Lower lobe of right lung (tissue), 2 donors: ENCODE results near the gene XDH. TPM values are rescaled to one million over a fixed set of nuclear protein-coding genes. Genes with fewer than 3 reads are reported as not detected.

Experiments
- ATAC-seq, 2 donors: fragments of 200-7000 bp; cut with Tn5 transposase; one replicate each; pipeline ENCODE4 v1.9.1; 2020 to 2022; ENCODE audit warnings: mild to moderate bottlenecking in 2 of 2, moderate library complexity in 2 of 2
- DNase-seq: peaks from one replicate; pipeline ENCODE4 v3.0.0-alpha.2; 2020
- H3K27ac ChIP-seq: fragments of 200-600 bp; one replicate; pipeline ENCODE4 v1.8.0; 2022
- H3K27me3 ChIP-seq: fragments of 200-600 bp; one replicate; pipeline ENCODE4 v1.8.0; 2022; ENCODE audit warnings: low read depth
- H3K36me3 ChIP-seq: fragments of 200-600 bp; one replicate; pipeline ENCODE4 v1.8.0; 2022; ENCODE audit warnings: mild to moderate bottlenecking
- H3K4me1 ChIP-seq: fragments of 200-600 bp; one replicate; pipeline ENCODE4 v1.8.0; 2022
- H3K4me3 ChIP-seq: fragments of 200-600 bp; one replicate; pipeline ENCODE4 v1.8.0; 2022; ENCODE audit warnings: mild to moderate bottlenecking
- H3K9me3 ChIP-seq: fragments of 200-600 bp; one replicate; pipeline ENCODE4 v1.8.0; 2022
- CTCF ChIP-seq: fragments of 200-600 bp; IDR thresholded peaks from one replicate; pipeline ENCODE4 v1.8.0; 2022; ENCODE audit warnings: antibody characterized with exemption, mild to moderate bottlenecking
- intact Hi-C: fragments of 100-400 bp; cut with DNase I; formaldehyde crosslinking; loops from one replicate; pipeline ENCODE4 v1.11.0; 2022
- total RNA-seq: library from RNA; stranded (reverse); fragmentation: NEBNext Ultra II Directional; extraction: Animal tissue kit (Norgen Biotek cat#: 25700); gene quantifications from one replicate; pipeline ENCODE4 v1.2.1, GENCODE V29; 2021
- donor health status: DM: no; HTN: yes; CAD: no; lungs with severe emphysema.

XDH gene
- total RNA-seq, 1 donor from 2014 or later, result 0.27 TPM

DNA sequence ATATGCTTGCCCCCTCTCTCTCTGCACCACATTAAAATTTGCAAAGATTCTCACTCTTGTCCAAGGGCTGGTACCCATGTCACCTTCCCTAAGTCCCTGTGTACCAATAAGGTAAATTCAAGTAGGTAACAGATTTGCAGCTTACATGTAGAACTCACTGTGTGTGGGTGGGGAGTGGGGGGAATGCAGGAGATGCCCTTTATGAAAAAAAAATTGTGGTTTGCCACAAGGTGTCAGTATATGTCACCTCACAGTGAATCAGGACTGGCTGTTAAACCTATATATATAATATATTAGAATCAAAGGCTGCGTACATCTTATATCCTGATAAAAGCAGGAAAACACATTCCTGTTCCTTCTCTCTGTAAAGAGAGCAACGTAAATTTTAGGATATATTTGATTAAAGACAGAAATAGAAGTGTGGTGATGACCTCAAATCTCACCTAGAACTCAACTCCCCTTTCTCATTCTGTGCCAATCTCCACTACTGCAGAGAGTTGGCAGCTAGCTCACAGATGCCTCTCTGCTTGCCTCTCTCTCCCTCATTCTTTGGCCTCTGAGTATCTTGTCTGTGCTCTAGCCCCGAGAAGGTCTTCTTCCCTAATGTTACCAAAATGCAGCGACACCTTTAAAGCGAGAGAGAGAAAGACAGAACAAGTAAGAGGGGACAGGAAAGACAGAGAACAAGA, 536 bp downstream of the XDH start:
- no peaks in the 10 kb centered on the region for H3K4me1 ChIP-seq
- no peak for TF ChIP-seq CTCF
- no peak overlapping the region for H3K4me3 ChIP-seq
- no peaks in the 10 kb centered on the region for H3K9me3 ChIP-seq
- no peak for DNase-seq
- intact Hi-C loops, result no loop called here
- no peak overlapping the region for H3K27ac ChIP-seq
- no peaks in the 10 kb centered on the region for H3K36me3 ChIP-seq
- peak in 1 of 2 donors; percentile 52 for ATAC-seq
- no peaks in the 10 kb centered on the region for H3K27me3 ChIP-seq

- DNase-seq (no peak), ATAC-seq (no peak)
- Histone ChIP-seq H3K27ac (no peak overlapping the region), H3K36me3 (no peaks in the 10 kb centered on the region), H3K9me3 (no peaks in the 10 kb centered on the region), H3K4me1 (no peaks in the 10 kb centered on the region), H3K27me3 (no peaks in the 10 kb centered on the region), H3K4me3 (no peak overlapping the region)
- intact Hi-C loops, result no loop called here
- no peak for TF ChIP-seq CTCF
Measured at GRCh38 chr2:31413025-31413424, 1.5 kb downstream of the XDH start.

GRCh38 chr2:31411771-31412170, 2.8 kb downstream of the XDH start:
- H3K4me3 ChIP-seq, result no peak overlapping the region
- no peak for DNase-seq
- H3K27ac ChIP-seq, result no peak overlapping the region
- no peak for ATAC-seq
- no peak for TF ChIP-seq CTCF
- intact Hi-C loops, result no loop called here
- no peaks in the 10 kb centered on the region for H3K27me3 ChIP-seq
- H3K9me3 ChIP-seq, result no peaks in the 10 kb centered on the region
- no peaks in the 10 kb centered on the region for H3K36me3 ChIP-seq
- no peaks in the 10 kb centered on the region for H3K4me1 ChIP-seq

- DNase-seq (no peak), ATAC-seq (no peak)
- Histone ChIP-seq H3K36me3 (no peaks in the 10 kb centered on the region), H3K9me3 (no peaks in the 10 kb centered on the region), H3K27ac (no peak overlapping the region), H3K4me1 (no peaks in the 10 kb centered on the region), H3K27me3 (no peaks in the 10 kb centered on the region), H3K4me3 (no peak overlapping the region)
- no peak for TF ChIP-seq CTCF
- intact Hi-C loops, result no loop called here
Measured at GRCh38 chr2:31406593-31407385, 7.8 kb downstream of the XDH start.

DNA sequence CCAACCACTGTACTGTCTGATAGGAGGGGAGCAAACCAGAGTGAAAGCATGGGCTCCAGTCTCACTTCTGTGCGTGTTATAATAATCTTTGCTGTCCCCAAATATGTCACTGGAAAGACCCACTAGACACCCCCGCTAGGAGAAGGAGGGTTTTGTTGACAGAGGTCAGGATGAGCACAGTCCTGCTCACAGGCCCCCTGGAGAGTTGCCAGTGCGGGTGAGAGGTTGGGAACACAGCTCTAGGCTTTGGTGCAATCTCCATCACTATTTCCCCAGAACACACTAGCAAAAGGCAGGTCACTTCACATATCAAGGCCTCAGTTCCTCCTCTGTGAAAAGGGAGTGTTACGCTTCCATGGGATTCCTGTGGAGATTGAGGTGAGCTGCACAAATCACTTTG, 9.7 kb downstream of the XDH start:
- Histone ChIP-seq H3K27me3 (no peaks in the 10 kb centered on the region), H3K9me3 (no peaks in the 10 kb centered on the region), H3K36me3 (no peaks in the 10 kb centered on the region), H3K27ac (no peak overlapping the region), H3K4me3 (no peak overlapping the region), H3K4me1 (no peaks in the 10 kb centered on the region)
- no peak for ATAC-seq
- intact Hi-C loops, result no loop called here
- TF ChIP-seq CTCF, result no peak
- no peak for DNase-seq
